Activated naive CD4-positive, alpha-beta T cell (primary cell): ENCODE data around the gene SEC24B.
"Not testable (repeated sequence)": the region's sequence is repeated elsewhere in the genome, so short reads cannot be mapped to it uniquely, and the experiment has no call there.

ENCODE experiments used
- DNase-seq, 4 experiments: peaks; one replicate each; lab custom pipeline; 2025; lab: John Stamatoyannopoulos, UW

SEC24B gene

GRCh38 chr4:109432696-109433095 lies 919 bp upstream of the SEC24B start:
- DNase-seq: no peak

- peak in 1 of 4 experiments; percentile 5 for DNase-seq
These were observed 674 bp downstream of the SEC24B start for GRCh38 chr4:109434007-109434971.

- DNase-seq: no peak
These were observed 2.0 kb downstream of the SEC24B start for GRCh38 chr4:109435635-109436034.

- DNase-seq: no peak
These were observed 2.9 kb downstream of the SEC24B start for GRCh38 chr4:109436504-109436903.

GRCh38 chr4:109440948-109441347 lies 7.3 kb downstream of the SEC24B start:
- no peak for DNase-seq

- DNase-seq: no peak
These were observed 8.3 kb downstream of the SEC24B start for GRCh38 chr4:109441862-109442458.

- no peak for DNase-seq
These were observed 10.7 kb downstream of the SEC24B start for GRCh38 chr4:109444182-109444844.

GRCh38 chr4:109447278-109447677 lies 13.7 kb downstream of the SEC24B start:
- DNase-seq: no peak

GRCh38 chr4:109451544-109452273 lies 18.1 kb downstream of the SEC24B start:
- no peak for DNase-seq

- DNase-seq: not testable (repeated sequence)
These were observed 19.5 kb downstream of the SEC24B start for GRCh38 chr4:109453110-109453509.

GRCh38 chr4:109462297-109462696 lies 28.7 kb downstream of the SEC24B start:
- no peak for DNase-seq

GRCh38 chr4:109462802-109463201 lies 29.2 kb downstream of the SEC24B start:
- DNase-seq: no peak

- no peak for DNase-seq
These were observed 31.5 kb downstream of the SEC24B start for GRCh38 chr4:109465069-109465468.

- no peak for DNase-seq
These were observed 36.3 kb downstream of the SEC24B start for GRCh38 chr4:109469915-109470314.

GRCh38 chr4:109472343-109472761 lies 38.7 kb downstream of the SEC24B start:
- no peak for DNase-seq

- no peak for DNase-seq
These were observed 40.2 kb downstream of the SEC24B start for GRCh38 chr4:109473824-109474223.

- no peak for DNase-seq
These were observed 52.4 kb downstream of the SEC24B start for GRCh38 chr4:109486007-109486406.

- no peak for DNase-seq
These were observed 60.9 kb downstream of the SEC24B start for GRCh38 chr4:109494563-109494962.

GRCh38 chr4:109495514-109495913 lies 61.9 kb downstream of the SEC24B start:
- no peak for DNase-seq

GRCh38 chr4:109496875-109497274 lies 63.3 kb downstream of the SEC24B start:
- no peak for DNase-seq

GRCh38 chr4:109497511-109497910 lies 63.9 kb downstream of the SEC24B start:
- no peak for DNase-seq

- DNase-seq: no peak
These were observed 65.9 kb downstream of the SEC24B start for GRCh38 chr4:109499513-109499912.
